H1 (cell line): ENCODE measurements around the gene GALNT7. TPM values are rescaled to one million over a fixed set of nuclear protein-coding genes. Genes with fewer than 3 reads are reported as not detected.

Experiments
- CHD2 ChIP-seq: IDR thresholded peaks from 2 replicates; pipeline ENCODE4 v1.6.1; 2012; ENCODE audit warnings: low read length, improper control_type of control experiment
- CHD7 ChIP-seq: fragments of 300-600 bp; sonication (generic); IDR thresholded peaks from 2 replicates; pipeline ENCODE4 v1.7.1; 2012; ENCODE audit warnings: low read length, moderate library complexity, mild to moderate bottlenecking, inconsistent platforms; ENCODE audit not compliant: insufficient replicate concordance
- HDAC2 ChIP-seq, 2 experiments: fragments of 300-600 bp in 1 of 2; sonication (generic) in 1 of 2; IDR thresholded peaks; 2 replicates each; pipeline ENCODE4 v1.6.1; 2011 to 2012; ENCODE audit warnings: low read depth in 2 of 2, low read length in 2 of 2, mild to moderate bottlenecking in 2 of 2, moderate library complexity in 2 of 2, borderline replicate concordance in 1 of 2, inconsistent platforms in 1 of 2
- HDAC6 ChIP-seq: IDR thresholded peaks from one replicate; pipeline ENCODE4 v1.7.1; 2012; ENCODE audit warnings: low read depth, mild to moderate bottlenecking, inconsistent platforms, low read length, moderate library complexity
- KDM1A ChIP-seq: fragments of 200-600, 300-600 bp; sonication (generic); IDR thresholded peaks from 2 replicates; pipeline ENCODE4 v1.7.1; 2016; ENCODE audit warnings: mild to moderate bottlenecking, low read length, borderline replicate concordance
- NRF1 ChIP-seq: IDR thresholded peaks from 2 replicates; pipeline ENCODE4 v1.6.1; 2011; ENCODE audit warnings: mild to moderate bottlenecking, low read depth, low read length, improper control_type of control experiment
- RAD21 ChIP-seq, 2 experiments: IDR thresholded peaks in 1 of 2; conservative IDR thresholded peaks in 1 of 2; 2 replicates each; pipeline ENCODE4 v1.6.1; 2011; ENCODE audit warnings: low read depth in 2 of 2, low read length in 2 of 2, improper control_type of control experiment in 1 of 2, inconsistent platforms in 1 of 2, mild to moderate bottlenecking in 1 of 2, moderate library complexity in 1 of 2
- RNF2 ChIP-seq: fragments of 200-900, 300-1000 bp; sonication (generic); IDR thresholded peaks from 2 replicates; pipeline ENCODE4 v1.7.1; 2016; ENCODE audit warnings: borderline replicate concordance, low read depth, mild to moderate bottlenecking, antibody characterized with exemption, low read length; ENCODE audit not compliant: poor library complexity, severe bottlenecking; ENCODE audit errors: missing control alignments
- TAF1 ChIP-seq: IDR thresholded peaks from 2 replicates; pipeline ENCODE4 v1.6.1; 2011; ENCODE audit warnings: mild to moderate bottlenecking, low read depth, low read length
- TAF7 ChIP-seq: optimal IDR thresholded peaks from 2 replicates; pipeline ENCODE3; 2011; ENCODE audit warnings: low read depth, mild to moderate bottlenecking, inconsistent platforms, low read length, moderate library complexity, borderline replicate concordance
- ZNF274 ChIP-seq: IDR thresholded peaks from 2 replicates; pipeline ENCODE4 v1.7.0; 2012; ENCODE audit warnings: low read length, borderline replicate concordance; ENCODE audit errors: extremely low read depth
- polyA plus RNA-seq, 7 experiments: library from polyadenylated mRNA; depleted of rRNA in 3 of 7; stranded (reverse) in 5 of 7; unstranded in 2 of 7; fragments of >200 nt in 5 of 7; fragments of 200-250 nt in 2 of 7; gene quantifications; 1 replicate in 5 of 7; 2 replicates in 1 of 7; 4 replicates in 1 of 7; pipeline versions ENCODE4 v1.2.1 to v1.2.3, GENCODE V29; 2011 to 2013; ENCODE audit warnings: missing spikeins in 2 of 7, mixed read lengths in 2 of 7
- total RNA-seq: library from RNA; stranded (reverse); fragmentation: NEBNext Ultra II Directional; extraction: Animal tissue kit (Norgen Biotek cat#: 25700); gene quantifications from 2 replicates; pipeline ENCODE4 v1.2.1, GENCODE V29; 2021

The GALNT7 gene
- total and polyA plus RNA-seq, 2 of the 8 experiments (the other 6 are each of a cell fraction or from before 2014, with no cell fraction given) = 22.4 to 85.5 TPM

- TF ChIP-seq CHD7 (no peak), HDAC2 (IDR thresholded peaks at IDR 0.05; ENCODE audit: borderline replicate concordance in 1 of 2, low read depth in 2 of 2, low read length in 2 of 2) (no peak), HDAC6 (no peak), TAF7 (no peak), NRF1 (no peak), ZNF274 (no peak), TAF1 (no peak), RAD21 (IDR thresholded peaks at IDR 0.05 in 1 of 2, conservative IDR thresholded peaks at IDR 0.05 in 1 of 2; ENCODE audit: low read depth in 2 of 2, low read length in 2 of 2) (no peak), RNF2 (no peak), KDM1A (no peak), CHD2 (no peak)
Observed at GRCh38 chr4:173151496-173151895, 17.1 kb upstream of the GALNT7 start (continued).
